Measurements from ENCODE around the gene ADGRB2. TPM values are rescaled to one million over a fixed set of nuclear protein-coding genes. Genes with fewer than 3 reads are reported as not detected.

Gene ADGRB2
- total RNA-seq, 1 experiment from 2014 or later: 12.3 TPM

GRCh38 chr1:31793586-31794285 lies 29.6 kb upstream of the ADGRB2 start:
- no peak overlapping the region for H3K9ac ChIP-seq (ENCODE audit: low read length)
- H3K4me3 ChIP-seq (ENCODE audit: low read length): no peak overlapping the region
- H3K27ac ChIP-seq (ENCODE audit: low read length): no peak overlapping the region
- ChIA-PET POLR2A (ENCODE audit: unreplicated experiment) (no interaction called here), CTCF (no interaction called here)
- no peaks in the 10 kb centered on the region for H3F3A ChIP-seq (ENCODE audit: low read length, unreplicated experiment)
- no peaks in the 10 kb centered on the region for H3K9me2 ChIP-seq (replicated peaks; ENCODE audit: low read length)
- H3K4me1 ChIP-seq (ENCODE audit: insufficient read depth, low read length): peaks cover 17% of the 10 kb centered on the region
- ATAC-seq (no peak), DNase-seq (no peak)
- no peaks in the 10 kb centered on the region for H4K20me1 ChIP-seq (ENCODE audit: low read length)
- TF ChIP-seq EZH2 (IDR thresholded peaks at IDR 0.05; ENCODE audit: low read length, unreplicated experiment) (no peak), EZH2phosphoT487 (IDR thresholded peaks at IDR 0.05; ENCODE audit: borderline replicate concordance, low read length) (no peak), CTCF (conservative IDR thresholded peaks at IDR 0.05; ENCODE audit: low read depth, low read length) (no peak)
- no peaks in the 10 kb centered on the region for H3K9me3 ChIP-seq (ENCODE audit: low read length)
- no peaks in the 10 kb centered on the region for H3K36me3 ChIP-seq (ENCODE audit: low read depth, low read length)
- no peak overlapping the region for H3K4me2 ChIP-seq (ENCODE audit: low read length)
- no peaks in the 10 kb centered on the region for H3K27me3 ChIP-seq (ENCODE audit: low read length)
- intact Hi-C loops (cut with micrococcal nuclease): no loop called here
- BruUV-seq (replicated peaks): no TSS peak
- H2AFZ ChIP-seq (ENCODE audit: low read length): no peak overlapping the region
- H3K79me2 ChIP-seq (ENCODE audit: low read length): peaks cover 14% of the 10 kb centered on the region; the same call in 1 of the 2 replicates

GRCh38 chr1:31793086-31793485 lies 28.9 kb upstream of the ADGRB2 start:
- H3K36me3 ChIP-seq (ENCODE audit: low read depth, low read length): no peaks in the 10 kb centered on the region
- H3K9me3 ChIP-seq (ENCODE audit: low read length): no peaks in the 10 kb centered on the region
- intact Hi-C loops (cut with micrococcal nuclease): no loop called here
- H2AFZ ChIP-seq (ENCODE audit: low read length): no peak overlapping the region
- no peak overlapping the region for H3K27ac ChIP-seq (ENCODE audit: low read length)
- H3K4me3 ChIP-seq (ENCODE audit: low read length): no peak overlapping the region
- no peaks in the 10 kb centered on the region for H3F3A ChIP-seq (ENCODE audit: low read length, unreplicated experiment)
- no peak overlapping the region for H3K4me2 ChIP-seq (ENCODE audit: low read length)
- no peak overlapping the region for H3K9ac ChIP-seq (ENCODE audit: low read length)
- no peaks in the 10 kb centered on the region for H3K9me2 ChIP-seq (replicated peaks; ENCODE audit: low read length)
- no peak for TF ChIP-seq EZH2 (IDR thresholded peaks at IDR 0.05; ENCODE audit: low read length, unreplicated experiment)
- TF ChIP-seq EZH2phosphoT487 (IDR thresholded peaks at IDR 0.05; ENCODE audit: borderline replicate concordance, low read length): no peak
- no peak for DNase-seq
- ChIA-PET CTCF (no interaction called here), POLR2A (ENCODE audit: unreplicated experiment) (no interaction called here)
- BruUV-seq (replicated peaks): no TSS peak
- H3K79me2 ChIP-seq (ENCODE audit: low read length): peaks cover 13% of the 10 kb centered on the region; the same call in 1 of the 2 replicates
- H4K20me1 ChIP-seq (ENCODE audit: low read length): no peaks in the 10 kb centered on the region
- no peaks in the 10 kb centered on the region for H3K27me3 ChIP-seq (ENCODE audit: low read length)
- H3K4me1 ChIP-seq (ENCODE audit: insufficient read depth, low read length): peaks cover 11% of the 10 kb centered on the region
- ATAC-seq: no peak

GRCh38 chr1:31792541-31792940 lies 28.4 kb upstream of the ADGRB2 start:
- DNase-seq (no peak), ATAC-seq (no peak)
- H3K9me2 ChIP-seq (replicated peaks; ENCODE audit: low read length): no peaks in the 10 kb centered on the region
- intact Hi-C loops (cut with micrococcal nuclease): no loop called here
- BruUV-seq (replicated peaks): no TSS peak
- POLR2A ChIA-PET (ENCODE audit: unreplicated experiment): no interaction called here
- H3K9ac ChIP-seq (ENCODE audit: low read length): no peak overlapping the region
- peaks cover 8% of the 10 kb centered on the region; the same call in 1 of the 2 replicates for H3K79me2 ChIP-seq (ENCODE audit: low read length)
- H2AFZ ChIP-seq (ENCODE audit: low read length): no peak overlapping the region
- no peak overlapping the region for H3K4me3 ChIP-seq (ENCODE audit: low read length)
- H3K4me2 ChIP-seq (ENCODE audit: low read length): no peak overlapping the region
- no peaks in the 10 kb centered on the region for H3K27me3 ChIP-seq (ENCODE audit: low read length)
- H3K4me1 ChIP-seq (ENCODE audit: insufficient read depth, low read length): peaks cover 6% of the 10 kb centered on the region; the same call in 1 of the 2 replicates
- H3K36me3 ChIP-seq (ENCODE audit: low read depth, low read length): no peaks in the 10 kb centered on the region
- H3K27ac ChIP-seq (ENCODE audit: low read length): no peak overlapping the region
- no peaks in the 10 kb centered on the region for H4K20me1 ChIP-seq (ENCODE audit: low read length)
- H3K9me3 ChIP-seq (ENCODE audit: low read length): no peaks in the 10 kb centered on the region
- no peaks in the 10 kb centered on the region for H3F3A ChIP-seq (ENCODE audit: low read length, unreplicated experiment)
- TF ChIP-seq CTCF (conservative IDR thresholded peaks at IDR 0.05; ENCODE audit: low read depth, low read length) (no peak), EZH2phosphoT487 (IDR thresholded peaks at IDR 0.05; ENCODE audit: borderline replicate concordance, low read length) (no peak), EZH2 (IDR thresholded peaks at IDR 0.05; ENCODE audit: low read length, unreplicated experiment) (no peak)
- CTCF ChIA-PET: no interaction called here
